ENCODE measurements around the gene PM20D2. TPM values are rescaled to one million over a fixed set of nuclear protein-coding genes. Genes with fewer than 3 reads are reported as not detected.

The PM20D2 gene
- total and polyA plus RNA-seq, 2 of the 8 experiments (the other 6 are each of a cell fraction or from before 2014, with no cell fraction given), result 2.7 to 7.6 TPM

DNA sequence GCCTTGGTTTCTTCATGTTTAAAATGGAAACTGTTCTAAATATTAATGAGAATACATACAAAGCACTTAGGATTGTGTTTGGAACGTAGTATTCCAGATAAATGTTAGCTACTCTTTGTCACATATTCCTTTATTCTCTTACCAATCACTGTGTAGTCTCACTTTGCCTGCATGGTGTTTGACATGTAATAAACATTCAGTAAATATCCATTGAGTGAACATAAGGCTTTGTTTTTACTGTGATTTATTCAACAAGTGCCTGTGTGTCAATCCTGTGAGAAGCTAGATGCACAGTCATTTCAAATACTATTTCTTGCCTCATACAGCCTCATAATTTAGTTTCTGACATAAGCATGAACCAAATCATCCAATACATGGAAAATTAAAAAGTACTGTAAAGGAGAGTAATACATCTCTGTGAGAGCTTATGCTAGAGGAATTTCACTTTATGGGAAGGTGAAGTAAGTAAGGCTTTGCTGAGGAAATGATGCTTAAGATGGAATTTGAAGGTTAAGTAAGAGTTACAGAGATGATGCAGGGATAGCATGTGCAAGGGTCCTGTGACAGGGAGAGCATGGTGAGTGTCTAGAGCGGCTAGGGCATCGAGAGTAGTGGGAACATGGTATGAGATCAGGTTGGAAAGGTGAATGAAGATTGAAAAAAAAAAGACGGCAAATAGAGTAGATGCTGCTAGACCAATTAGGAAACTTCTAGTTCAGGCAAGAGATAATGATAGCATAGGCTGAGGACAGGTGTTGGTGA lies 14.7 kb downstream of the PM20D2 start:
- no peak overlapping the region for H2BK20ac ChIP-seq (ENCODE audit: low read length)
- H3K4me2 ChIP-seq (ENCODE audit: insufficient read depth in 1 of 2, low read depth in 2 of 2, low read length in 2 of 2), result no peak overlapping the region
- no peak overlapping the region for H2AFZ ChIP-seq (ENCODE audit: low read length)
- POLR2A ChIA-PET (ENCODE audit: partially characterized antibody), result no interaction called here
- no peaks in the 10 kb centered on the region; the same call in 1 of the 2 replicates for H3K23me2 ChIP-seq (ENCODE audit: low read depth, low read length)
- no peak overlapping the region for H3K23ac ChIP-seq (ENCODE audit: insufficient read length)
- no peak overlapping the region for H2AK5ac ChIP-seq (ENCODE audit: low read depth, low read length)
- H3K79me1 ChIP-seq (ENCODE audit: low read depth, low read length), result no peaks in the 10 kb centered on the region
- no peak overlapping the region for H2BK15ac ChIP-seq (ENCODE audit: low read length)
- no peaks in the 10 kb centered on the region for H4K20me1 ChIP-seq (replicated peaks in 1 of 2; ENCODE audit: control insufficient read depth in 1 of 2, insufficient read depth in 2 of 2, low read length in 2 of 2)
- no peak for DNase-seq (ENCODE audit: low read depth in 1 of 2, low spot score in 2 of 2)
- H3K56ac ChIP-seq (replicated peaks; ENCODE audit: insufficient read length, low read depth, low read length), result no peak overlapping the region
- H3K18ac ChIP-seq (ENCODE audit: extremely low read depth, low read length), result no peak overlapping the region
- H2BK12ac ChIP-seq (ENCODE audit: low read depth, low read length), result no peak overlapping the region
- H2BK5ac ChIP-seq (ENCODE audit: low read depth, low read length), result no peak overlapping the region
- H3K4me3 ChIP-seq (ENCODE audit: extremely low read depth in 1 of 4, insufficient read depth in 2 of 4, low read depth in 3 of 4, low read length in 4 of 4), result no peak overlapping the region
- H4K91ac ChIP-seq (replicated peaks; ENCODE audit: insufficient read length, low read length), result no peak overlapping the region
- no peaks in the 10 kb centered on the region for H3K27me3 ChIP-seq (replicated peaks in 1 of 4; ENCODE audit: control insufficient read depth in 3 of 4, extremely low read depth in 1 of 4, insufficient read depth in 3 of 4, low read length in 3 of 4)
- no peaks in the 10 kb centered on the region for H3K9me3 ChIP-seq (ENCODE audit: insufficient read depth in 2 of 2, low read depth in 1 of 2, low read length in 1 of 2)
- H3K4ac ChIP-seq (replicated peaks; ENCODE audit: insufficient read length, low read depth, low read length), result no peak overlapping the region
- H2BK120ac ChIP-seq (replicated peaks; ENCODE audit: low read depth, low read length), result no peak overlapping the region
- H3K36me3 ChIP-seq (ENCODE audit: control insufficient read depth in 2 of 4, insufficient read depth in 4 of 4, low read length in 3 of 4), result peaks cover 0 to 4% (median 0%) of the 10 kb centered on the region in 4 experiments; a peak in 1 of 8 replicates
- no peak overlapping the region for H3K14ac ChIP-seq (ENCODE audit: insufficient read length)
- no peaks in the 10 kb centered on the region for H3K79me2 ChIP-seq (ENCODE audit: control insufficient read depth in 1 of 2, insufficient read depth in 2 of 2, low read length in 2 of 2)
- no peak for FAIRE-seq
- TF ChIP-seq CBX8 (IDR thresholded peaks at IDR 0.05; ENCODE audit: borderline replicate concordance, low read depth, low read length), result no peak
- no peak for TF ChIP-seq KDM4A (IDR thresholded peaks at IDR 0.05; ENCODE audit: low read depth, low read length, severe bottlenecking)
- H3K4me1 ChIP-seq (replicated peaks in 1 of 4; ENCODE audit: control insufficient read depth in 3 of 4, insufficient read depth in 4 of 4, low read length in 3 of 4), result peaks cover 0 to 3% (median 0%) of the 10 kb centered on the region in 4 experiments; a peak in 1 of 7 replicates
- H4K5ac ChIP-seq (ENCODE audit: insufficient read length, low read depth, low read length), result no peak overlapping the region
- no peak overlapping the region for H4K8ac ChIP-seq (ENCODE audit: extremely low read depth, insufficient read depth, low read length)
- no peak overlapping the region for H3K27ac ChIP-seq (ENCODE audit: low read depth, low read length)
- WGBS, 2 experiments (ENCODE audit: extremely low coverage in 1 of 2, insufficient coverage in 1 of 2, insufficient read length in 1 of 2, insufficient replicate concordance in 2 of 2, low coverage in 1 of 2, low lambda C conversion rate in 2 of 2, missing lambda C conversion rate in 1 of 2), result 85% methylated on average over 4 of the region's 4 CpGs; no CpG with 5 or more reads in 1 of the 2 experiments
- H3K9ac ChIP-seq (replicated peaks in 1 of 4; ENCODE audit: extremely low read depth in 1 of 4, low read depth in 3 of 4, low read length in 3 of 4), result no peak overlapping the region
- CTCF ChIA-PET (ENCODE audit: partially characterized antibody), result interaction anchor here (0.8 to 4.6 kb wide), 8 partner anchors 10 to 186 kb away, joined by 3 to 23 read pairs (median 4); no protein-coding TSS in a partner anchor

All from H1 (cell line).